Cerebellar nuclear complex (tissue), 1 donor: ENCODE data around the gene RBM20.
"Not testable (repeated sequence)": the region's sequence is repeated elsewhere in the genome, so short reads cannot be mapped to it uniquely, and the experiment has no call there.

Source experiments
- DNase-seq, 2 experiments: peaks; one replicate each; lab custom pipeline; 2025; lab: John Stamatoyannopoulos, UW

Gene RBM20

GRCh38 chr10:110643653-110644597, at the start of gene RBM20:
Gene RBM20 (plus strand): TSS chr10:110644336. CDS start chr10:110644455, 119 bp downstream.
- DNase-seq, result no peak

DNA sequence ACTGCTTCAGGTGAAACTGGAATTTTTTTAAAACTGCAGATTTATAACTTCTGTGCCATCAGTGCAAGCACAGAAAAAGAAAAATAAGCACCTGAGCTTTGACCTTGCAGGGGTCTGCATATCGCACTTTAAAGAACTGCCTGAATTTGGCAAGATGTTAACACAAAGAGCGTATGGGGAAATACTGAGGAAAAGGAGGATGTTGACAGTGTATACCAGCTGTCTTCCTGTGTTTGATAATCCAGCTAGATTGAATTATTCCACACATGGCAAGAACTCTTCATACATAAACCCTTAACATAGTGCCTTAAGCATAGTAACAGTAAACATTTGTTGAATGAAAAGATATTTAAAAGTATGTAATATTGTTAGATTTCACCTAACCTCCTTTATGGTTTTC, 46.7 kb upstream of the RBM20 start:
- DNase-seq, result no peak

- no peak for DNase-seq
These were observed 43.5 kb upstream of the RBM20 start for GRCh38 chr10:110600487-110601101.

DNA sequence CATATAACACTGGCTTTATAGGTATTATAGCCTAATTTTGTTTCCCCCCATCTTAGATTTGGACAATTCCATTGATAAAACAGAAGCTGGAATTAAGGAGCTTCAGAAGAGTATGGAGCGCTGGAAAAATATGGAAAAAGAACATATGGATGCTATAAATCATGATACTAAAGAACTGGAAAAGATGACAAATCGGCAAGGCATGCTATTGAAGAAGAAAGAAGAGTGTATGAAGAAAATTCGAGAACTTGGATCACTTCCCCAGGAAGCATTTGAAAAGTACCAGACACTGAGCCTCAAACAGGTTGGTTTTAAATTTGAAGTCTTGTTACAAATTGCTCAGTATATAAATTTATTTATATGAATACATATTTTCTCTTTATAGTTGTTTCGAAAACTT, 42.6 kb upstream of the RBM20 start:
- no peak for DNase-seq

DNA sequence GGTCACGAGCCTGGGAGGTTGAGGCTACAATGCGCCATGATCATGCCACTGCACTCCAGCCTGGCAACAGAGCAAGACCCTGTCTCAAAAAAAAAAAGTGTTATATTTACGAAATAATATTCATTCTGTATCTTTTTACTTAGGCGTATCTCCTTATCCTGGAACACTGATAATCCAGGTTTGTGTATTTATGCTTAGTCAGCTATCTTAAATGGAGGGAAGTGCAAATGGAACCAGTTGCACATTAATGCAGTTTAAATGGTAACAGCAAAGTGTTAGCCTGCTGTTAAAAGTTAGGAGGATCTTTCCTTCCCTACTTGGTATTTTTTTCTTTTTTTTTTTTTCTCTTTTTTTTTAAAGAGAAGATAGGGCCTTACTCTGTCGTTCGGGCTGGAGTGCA, 36.0 kb upstream of the RBM20 start:
- DNase-seq, result no peak

DNA sequence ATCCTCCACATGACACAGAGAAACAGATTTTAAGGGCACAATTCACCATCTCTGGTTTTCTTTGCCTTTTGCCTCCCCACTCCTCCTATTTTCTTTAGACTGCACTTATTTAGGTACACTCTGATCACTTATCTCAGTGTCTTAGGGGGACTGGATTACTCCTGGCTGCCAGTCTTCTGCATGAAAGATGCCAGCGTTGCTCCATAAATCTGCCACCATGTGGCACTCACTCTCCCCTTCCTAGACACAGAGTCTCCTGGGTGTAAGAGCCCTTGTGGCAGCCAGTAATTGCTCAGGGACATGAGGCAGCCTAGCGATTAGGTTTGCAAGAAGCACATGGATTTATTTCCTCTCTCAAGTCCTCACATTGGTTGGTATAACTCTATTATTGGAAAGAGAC, 34.5 kb upstream of the RBM20 start:
- DNase-seq, result no peak

GRCh38 chr10:110610308-110610774, 33.8 kb upstream of the RBM20 start:
- peak in 1 of 2 experiments; percentile 15 for DNase-seq

- DNase-seq, result not testable (repeated sequence)
These were observed 33.4 kb upstream of the RBM20 start for GRCh38 chr10:110610781-110611180.

DNA sequence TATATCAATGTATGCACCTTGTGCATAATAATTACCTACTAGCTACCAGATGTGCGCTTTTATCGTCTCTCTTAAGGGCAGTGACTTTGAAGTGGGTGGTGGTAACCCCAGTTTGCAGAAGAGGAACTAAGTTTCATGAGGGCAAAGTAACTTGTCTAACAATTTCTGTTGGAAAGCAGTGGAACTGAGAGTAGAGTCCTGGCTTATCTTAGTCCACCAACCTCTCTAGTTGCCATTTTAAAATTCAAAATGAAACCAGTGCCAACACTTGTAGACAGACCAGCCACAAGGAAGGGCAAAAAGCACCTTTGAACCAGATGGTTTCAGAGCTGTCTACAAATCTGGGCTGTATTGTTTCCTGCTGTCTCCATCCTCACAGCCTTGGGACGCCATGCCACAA, 32.0 kb upstream of the RBM20 start:
- no peak for DNase-seq

GRCh38 chr10:110612629-110613028, 31.5 kb upstream of the RBM20 start:
- DNase-seq, result no peak

DNA sequence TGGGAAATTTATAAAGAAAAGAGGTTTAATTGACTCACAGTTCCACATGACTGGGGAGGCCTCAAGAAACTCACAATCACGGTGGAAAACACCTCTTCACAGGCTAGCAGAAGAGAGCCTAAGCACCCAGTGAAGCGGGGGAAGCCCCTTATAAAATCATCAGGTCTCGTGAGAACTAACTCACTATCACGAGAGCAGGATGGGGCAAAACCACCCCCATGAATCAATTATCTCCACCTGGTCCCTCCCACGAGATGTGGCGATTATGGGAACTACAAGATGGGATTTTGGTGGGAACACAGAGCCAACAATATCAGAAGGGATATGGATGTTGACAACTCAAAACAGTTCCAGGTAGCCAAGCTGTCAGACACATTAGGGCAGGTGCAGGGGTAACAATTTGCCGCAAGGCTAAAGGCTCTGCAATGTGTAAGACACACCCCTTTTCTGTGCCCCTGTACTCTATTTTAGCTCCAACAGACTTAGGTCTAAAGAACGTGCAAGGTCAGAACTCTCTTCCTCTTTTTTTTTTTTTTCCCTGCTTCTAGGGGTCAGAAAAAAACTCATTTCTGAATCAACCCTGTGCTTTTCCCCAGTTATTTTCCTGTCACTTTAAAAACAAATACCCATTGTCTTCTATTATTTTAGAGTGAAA, 30.7 kb upstream of the RBM20 start:
- no peak for DNase-seq

DNA sequence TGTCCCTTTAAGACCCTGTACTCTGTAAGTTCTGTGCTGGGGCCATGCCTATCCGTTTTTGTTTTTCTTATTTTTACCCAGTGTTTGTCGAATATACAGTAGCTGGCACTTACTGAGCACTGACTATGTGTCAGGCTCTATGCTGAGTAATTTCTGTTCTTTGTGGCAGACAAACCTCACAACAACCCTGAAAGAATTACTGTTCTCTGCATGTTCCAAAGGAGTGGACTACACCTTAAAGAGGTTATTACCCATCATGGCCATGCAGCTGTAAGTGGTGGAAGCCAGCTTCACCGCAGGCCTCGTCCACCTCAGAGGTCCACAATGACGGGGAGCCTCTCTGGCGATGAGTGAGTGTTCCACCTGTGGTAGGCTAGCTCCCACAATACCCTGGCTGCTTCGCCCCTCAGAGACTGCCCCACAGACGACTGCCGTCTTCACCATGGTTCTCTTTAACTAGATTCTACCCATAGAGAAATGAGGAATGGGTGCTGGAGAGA, 30.1 kb upstream of the RBM20 start:
- no peak for DNase-seq

GRCh38 chr10:110615057-110615747, 28.9 kb upstream of the RBM20 start:
- no peak for DNase-seq

DNA sequence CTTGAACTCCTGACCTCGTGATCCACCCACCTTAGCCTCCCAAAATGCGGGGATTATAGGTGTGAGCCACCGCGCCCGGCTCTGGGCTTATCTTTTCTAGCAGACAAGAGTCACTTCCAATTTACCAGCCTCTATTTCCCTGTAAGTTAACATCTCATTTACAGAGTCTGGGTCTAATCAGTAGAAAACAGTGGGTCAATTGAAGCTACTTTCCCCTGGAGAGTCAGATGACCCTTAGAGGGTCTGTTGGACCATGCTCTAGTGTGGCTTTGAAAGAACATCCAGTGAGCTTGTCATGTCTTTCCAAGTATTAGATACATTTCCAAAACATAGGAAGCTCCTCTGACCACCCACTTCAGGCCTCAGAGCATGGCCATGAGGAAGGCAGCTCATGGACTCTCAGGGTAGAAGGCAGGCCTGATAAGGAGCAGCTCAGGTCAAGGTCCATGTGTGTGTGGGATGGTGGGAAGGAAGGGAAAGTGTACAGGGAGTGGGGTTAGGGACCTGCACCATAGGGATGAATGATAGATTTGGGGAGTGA, 27.6 kb upstream of the RBM20 start:
- no peak for DNase-seq

DNA sequence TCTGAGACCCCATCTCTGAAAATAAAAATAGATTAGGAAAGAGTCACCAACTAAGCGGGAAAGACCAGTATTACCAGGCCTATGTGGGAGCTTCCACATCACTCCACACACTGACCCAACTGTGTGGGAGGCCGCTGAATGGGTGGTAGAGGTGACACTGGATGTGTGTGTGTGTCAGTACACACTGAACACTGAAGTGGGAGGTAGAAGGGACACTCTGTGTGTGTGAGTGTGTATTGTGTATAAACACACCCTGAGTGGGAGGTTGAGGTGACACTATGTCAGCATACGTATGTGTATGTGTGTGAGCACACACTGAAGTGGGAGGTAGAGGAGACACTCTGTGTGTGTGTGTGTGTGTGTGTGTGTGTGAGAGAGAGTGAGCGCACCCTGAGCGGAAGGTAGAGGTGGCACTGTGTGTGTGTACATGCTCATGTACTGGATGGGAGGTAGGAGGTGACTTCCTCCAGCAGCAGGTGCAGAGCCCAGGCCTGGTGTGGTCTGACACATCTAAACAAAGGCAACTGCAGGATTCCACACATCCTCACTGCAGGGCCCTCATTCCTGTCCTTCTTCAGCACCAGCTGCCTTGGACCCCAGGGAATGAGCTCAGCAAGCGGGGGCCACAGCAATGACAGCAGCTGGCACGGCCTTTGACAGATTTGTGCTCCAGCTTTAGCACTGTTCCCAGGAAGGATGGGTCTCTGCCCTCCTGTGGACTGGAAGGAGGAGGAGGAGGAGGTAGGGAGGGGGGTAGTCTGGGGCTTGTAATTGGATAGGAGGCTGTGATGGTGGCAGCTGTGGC, 26.5 kb upstream of the RBM20 start:
- no peak for DNase-seq

GRCh38 chr10:110618230-110618610, 25.9 kb upstream of the RBM20 start:
- no peak for DNase-seq

GRCh38 chr10:110619514-110620397, 24.4 kb upstream of the RBM20 start:
- no peak for DNase-seq

GRCh38 chr10:110620398-110620719, 23.8 kb upstream of the RBM20 start:
- no peak for DNase-seq

DNA sequence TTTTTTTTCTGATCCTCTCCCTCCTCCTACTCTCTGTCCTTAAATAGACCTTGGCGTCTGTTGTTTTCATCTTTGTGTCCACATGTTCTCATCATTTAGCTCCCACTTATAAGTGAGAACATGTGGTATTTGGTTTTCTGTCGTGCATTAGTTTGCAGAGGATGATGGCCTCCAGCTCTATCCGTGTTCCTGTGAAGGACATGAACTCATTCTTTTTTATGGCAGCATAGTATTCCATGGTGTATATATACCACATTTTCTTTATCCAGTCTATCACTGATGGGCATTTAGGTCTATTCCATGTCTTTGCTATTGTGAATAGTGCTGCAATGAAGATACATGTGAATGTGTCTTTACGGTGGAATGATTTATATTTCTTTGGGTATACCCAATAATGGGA, 20.8 kb upstream of the RBM20 start:
- not testable (repeated sequence) for DNase-seq

GRCh38 chr10:110625356-110625894, 18.7 kb upstream of the RBM20 start:
- no peak for DNase-seq
